GM06990 (cell line): ENCODE results near the gene KRT25.

Experiments
- DNase-seq: peaks from one replicate; pipeline ENCODE4 v3.0.0-alpha.2; 2011; ENCODE audit not compliant: insufficient read length; ENCODE audit errors: extremely low read depth
- H3K27me3 ChIP-seq: replicated peaks from 2 replicates; pipeline ENCODE4 v1.6.0; 2011; ENCODE audit warnings: low read length; ENCODE audit not compliant: control insufficient read depth, insufficient read depth
- H3K36me3 ChIP-seq: 2 replicates; pipeline ENCODE4 v1.5.1; 2011; ENCODE audit warnings: low read length; ENCODE audit not compliant: control insufficient read depth, insufficient read depth
- H3K4me3 ChIP-seq: replicated peaks from 2 replicates; pipeline ENCODE4 v1.5.1; 2011; ENCODE audit warnings: low read depth, mild to moderate bottlenecking, control low read depth, low read length
- TF ChIP-seq, protein P1 (sequence below): IDR thresholded peaks from 2 replicates; pipeline ENCODE4 v1.5.1; 2011; ENCODE audit warnings: low read length, control low read depth, mild to moderate bottlenecking, inconsistent platforms; ENCODE audit not compliant: insufficient read depth, poor library complexity, severe bottlenecking

KRT25 gene

DNA sequence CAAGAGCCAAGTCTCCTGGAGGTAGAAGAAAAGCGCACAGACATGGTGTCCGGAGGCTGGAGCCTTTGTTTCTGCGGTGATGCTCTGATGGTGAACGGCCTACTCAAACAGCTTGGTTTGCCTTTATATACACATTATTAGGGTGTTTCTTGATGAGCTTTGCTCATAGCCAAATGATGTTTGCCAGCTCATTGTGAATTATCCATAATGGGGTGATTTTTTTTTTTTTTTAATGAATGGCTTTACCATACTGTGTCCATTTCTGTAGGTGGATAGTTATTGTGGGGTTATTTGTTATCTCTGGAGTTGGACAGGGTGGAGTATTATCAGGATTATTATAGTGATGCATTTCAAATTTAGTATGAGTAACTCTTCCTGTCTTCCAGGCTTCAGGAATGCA, 27.3 kb upstream of the KRT25 start, which contains the start of gene KRT27:
Gene KRT27 (minus strand): TSS at position 101 of the 400 bp plus-strand sequence. CDS start 57 bp downstream, at position 44.
- Histone ChIP-seq H3K27me3 (0 out of 2 replicates have a peak, but pooled peaks cover 2% of the 10 kb centered on the region), H3K4me3 (no peak within 1 kb of the TSS), H3K36me3 (no peaks in the 10 kb centered on the region)
- TF ChIP-seq, protein P1, sequence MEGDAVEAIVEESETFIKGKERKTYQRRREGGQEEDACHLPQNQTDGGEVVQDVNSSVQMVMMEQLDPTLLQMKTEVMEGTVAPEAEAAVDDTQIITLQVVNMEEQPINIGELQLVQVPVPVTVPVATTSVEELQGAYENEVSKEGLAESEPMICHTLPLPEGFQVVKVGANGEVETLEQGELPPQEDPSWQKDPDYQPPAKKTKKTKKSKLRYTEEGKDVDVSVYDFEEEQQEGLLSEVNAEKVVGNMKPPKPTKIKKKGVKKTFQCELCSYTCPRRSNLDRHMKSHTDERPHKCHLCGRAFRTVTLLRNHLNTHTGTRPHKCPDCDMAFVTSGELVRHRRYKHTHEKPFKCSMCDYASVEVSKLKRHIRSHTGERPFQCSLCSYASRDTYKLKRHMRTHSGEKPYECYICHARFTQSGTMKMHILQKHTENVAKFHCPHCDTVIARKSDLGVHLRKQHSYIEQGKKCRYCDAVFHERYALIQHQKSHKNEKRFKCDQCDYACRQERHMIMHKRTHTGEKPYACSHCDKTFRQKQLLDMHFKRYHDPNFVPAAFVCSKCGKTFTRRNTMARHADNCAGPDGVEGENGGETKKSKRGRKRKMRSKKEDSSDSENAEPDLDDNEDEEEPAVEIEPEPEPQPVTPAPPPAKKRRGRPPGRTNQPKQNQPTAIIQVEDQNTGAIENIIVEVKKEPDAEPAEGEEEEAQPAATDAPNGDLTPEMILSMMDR, result no peak
- no peak for DNase-seq

DNA sequence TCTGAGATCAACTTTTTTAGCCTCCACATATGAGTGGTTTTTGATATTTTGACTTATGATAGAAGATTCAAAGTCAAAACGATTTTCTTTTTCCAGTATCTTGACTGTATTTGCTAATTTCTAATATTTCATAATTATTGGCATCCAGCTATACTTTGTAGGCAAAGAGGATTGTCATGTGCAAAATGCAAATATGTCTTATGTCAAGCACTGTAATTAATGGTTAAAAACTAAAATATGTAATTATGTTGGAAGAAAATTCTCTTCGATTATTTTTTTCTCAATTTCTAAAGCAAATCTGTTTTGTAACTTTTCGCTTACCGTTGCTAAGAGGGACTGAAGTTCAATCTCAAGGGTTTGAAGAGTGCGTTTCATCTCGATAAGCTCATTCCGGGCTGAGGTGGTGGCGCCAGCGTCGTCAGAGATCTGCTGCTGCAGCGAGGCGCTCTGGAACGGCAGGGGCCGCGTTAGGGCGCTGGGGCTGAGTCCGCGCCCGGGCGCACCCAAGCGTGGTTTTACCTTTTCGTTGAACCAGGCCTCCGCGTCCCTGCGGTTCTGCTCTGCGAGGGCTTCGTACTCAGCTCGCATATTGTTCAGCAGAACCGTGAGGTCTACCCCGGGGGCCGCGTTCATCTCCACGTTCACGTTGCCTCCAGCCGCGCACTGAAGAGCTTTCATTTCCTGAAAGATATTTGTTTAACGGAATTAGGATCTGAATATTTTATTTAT, 24.2 kb upstream of the KRT25 start:
- H3K27me3 ChIP-seq, result no peaks in the 10 kb centered on the region
- no peaks in the 10 kb centered on the region for H3K36me3 ChIP-seq
- no peak for DNase-seq
- no peak overlapping the region for H3K4me3 ChIP-seq
- TF ChIP-seq, protein P1, result no peak

- Histone ChIP-seq H3K4me3 (no peak overlapping the region), H3K36me3 (no peaks in the 10 kb centered on the region), H3K27me3 (no peaks in the 10 kb centered on the region)
- TF ChIP-seq, protein P1, result no peak
- no peak for DNase-seq
Measured at GRCh38 chr17:40778461-40778860, 23.3 kb upstream of the KRT25 start.

- DNase-seq, result no peak
- Histone ChIP-seq H3K27me3 (no peaks in the 10 kb centered on the region), H3K36me3 (no peaks in the 10 kb centered on the region), H3K4me3 (no peak overlapping the region)
- TF ChIP-seq, protein P1, result no peak
Measured at GRCh38 chr17:40777971-40778370, 22.8 kb upstream of the KRT25 start.

DNA sequence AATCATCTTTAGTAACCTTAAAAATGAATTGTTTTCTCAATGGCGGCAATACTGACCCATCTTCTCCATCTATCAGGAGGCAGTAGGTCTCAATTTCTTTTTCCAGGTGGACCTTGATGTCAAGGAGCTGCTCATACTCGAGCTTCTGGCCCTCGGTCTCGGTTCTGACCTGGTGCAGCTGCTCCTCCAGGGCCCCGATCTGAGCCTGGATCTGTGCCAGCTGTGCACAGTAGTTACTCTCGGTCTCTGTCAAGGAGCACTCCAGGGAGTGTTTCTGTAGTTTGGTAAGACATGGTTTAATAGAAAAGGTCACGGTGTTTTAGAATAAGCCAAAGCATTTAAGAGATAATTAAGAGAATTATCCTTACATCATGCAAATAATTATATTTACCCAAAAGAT, 22.3 kb upstream of the KRT25 start:
- DNase-seq, result no peak

More for the DNA sequence above, 22.3 kb upstream of the KRT25 start:
- no peaks in the 10 kb centered on the region for H3K36me3 ChIP-seq
- no peak overlapping the region for H3K4me3 ChIP-seq
- TF ChIP-seq, protein P1, result no peak
- no peaks in the 10 kb centered on the region for H3K27me3 ChIP-seq
